Lower leg skin (tissue), 4 donors: Measurements from ENCODE around the gene CEP128. TPM values are rescaled to one million over a fixed set of nuclear protein-coding genes. Genes with fewer than 3 reads are reported as not detected.

Source experiments
- DNase-seq, 2 donors: peaks; one replicate each; pipeline ENCODE4 v3.0.0-alpha.2; 2019; ENCODE audit warnings: low spot score in 2 of 2
- H3K4me3 ChIP-seq: fragments of 200-600 bp; sonication (generic); 2 replicates; pipeline ENCODE4 v1.5.1; 2017; ENCODE audit warnings: mild to moderate bottlenecking, low read depth; ENCODE audit not compliant: poor library complexity, severe bottlenecking
- CTCF ChIP-seq, 3 donors: fragments of 450-650 bp; IDR thresholded peaks; one replicate each; pipeline ENCODE4 v1.5.1; 2016; ENCODE audit warnings: antibody characterized with exemption in 3 of 3, mild to moderate bottlenecking in 3 of 3, moderate library complexity in 2 of 3
- POLR2A ChIP-seq, 2 donors: fragments of 450-650 bp; IDR thresholded peaks; one replicate each; pipeline ENCODE4 v1.6.1; 2016 to 2017; ENCODE audit warnings: antibody characterized with exemption in 2 of 2, mild to moderate bottlenecking in 1 of 2, moderate library complexity in 1 of 2
- WGBS, 2 donors: methylation state at CpG; one replicate each; pipeline ENCODE4 v1.1.5; 2018; 5-methylcytosine and 5-hydroxymethylcytosine counted together
- intact Hi-C: fragments of 100-400 bp; cut with DNase I; formaldehyde crosslinking; loops from one replicate; pipeline ENCODE4 v1.15.0; 2023; ENCODE audit warnings: low total_unique reads
- total RNA-seq, 4 donors: library from RNA; depleted of rRNA; stranded (reverse); fragments of >200 nt; gene quantifications; one replicate each; pipeline ENCODE4 v1.1.0, GENCODE V29; 2016

CEP128 gene
- total RNA-seq, 4 donors from 2014 or later: 5.9 to 10.5 (median 9.0) TPM

GRCh38 chr14:80948291-80948690 is 6.8 kb upstream of the CEP128 start:
- intact Hi-C loops: no loop called here
- DNase-seq: no peak
- no peak overlapping the region for H3K4me3 ChIP-seq
- TF ChIP-seq CTCF (IDR thresholded peaks at IDR 0.05) (no peak), POLR2A (IDR thresholded peaks at IDR 0.05) (no peak)
- WGBS, 2 donors: 15 to 50% methylated on average over 1 of the region's 1 CpG

- intact Hi-C loops: no loop called here
Measured at GRCh38 chr14:80946797-80947196, 5.3 kb upstream of the CEP128 start.

GRCh38 chr14:80946187-80946586 is 4.6 kb upstream of the CEP128 start:
- H3K4me3 ChIP-seq: no peak overlapping the region
- intact Hi-C loops: no loop called here
- WGBS, 2 donors: 86 to 89% methylated on average over 1 of the region's 1 CpG
- no peak for DNase-seq
- TF ChIP-seq CTCF (IDR thresholded peaks at IDR 0.05) (no peak), POLR2A (IDR thresholded peaks at IDR 0.05) (no peak)

More at GRCh38 chr14:80946797-80947196, 5.3 kb upstream of the CEP128 start:
- DNase-seq: no peak
- no peak overlapping the region for H3K4me3 ChIP-seq
- no peak for TF ChIP-seq CTCF (IDR thresholded peaks at IDR 0.05)
- no peak for TF ChIP-seq POLR2A (IDR thresholded peaks at IDR 0.05)
- 80 to 90% methylated on average over 4 of the region's 4 CpGs for WGBS, 2 donors

- TF ChIP-seq CTCF (IDR thresholded peaks at IDR 0.05) (no peak), POLR2A (IDR thresholded peaks at IDR 0.05) (no peak)
- 88 to 95% methylated on average over 5 of the region's 5 CpGs for WGBS, 2 donors
- intact Hi-C loops: no loop called here
- H3K4me3 ChIP-seq: no peak overlapping the region
- no peak for DNase-seq
Measured at GRCh38 chr14:80944861-80945617, 3.5 kb upstream of the CEP128 start.

- WGBS, 2 donors: 18 to 31% methylated on average over 5 of the region's 5 CpGs
- intact Hi-C loops: no loop called here
- TF ChIP-seq CTCF (IDR thresholded peaks at IDR 0.05) (no peak), POLR2A (IDR thresholded peaks at IDR 0.05) (peak in 1 of 2 donors; percentile 6)
- no peak for DNase-seq
- no peak overlapping the region for H3K4me3 ChIP-seq
Measured at GRCh38 chr14:80942191-80942600, 658 bp upstream of the CEP128 start.

- intact Hi-C loops: no loop called here
- TF ChIP-seq POLR2A (IDR thresholded peaks at IDR 0.05) (no peak), CTCF (IDR thresholded peaks at IDR 0.05) (no peak)
- 70 to 73% methylated on average over 1 of the region's 1 CpG for WGBS, 2 donors
Measured at GRCh38 chr14:80940146-80940545, 1.4 kb downstream of the CEP128 start.

More at GRCh38 chr14:80940146-80940545, 1.4 kb downstream of the CEP128 start:
- DNase-seq: no peak
- no peak overlapping the region for H3K4me3 ChIP-seq
